A549 (cell line): ENCODE measurements around the gene AKR1E2. TPM values are rescaled to one million over a fixed set of nuclear protein-coding genes. Genes with fewer than 3 reads are reported as not detected.
A peak's percentile ranks its signal among the peaks of the same experiment; 100 is the strongest.

Experiments used
- ATAC-seq, 2 experiments: fragments of 200-7000 bp in 1 of 2; fragments of >200 bp in 1 of 2; cut with Nextera tagmentation in 1 of 2; cut with Tn5 transposase in 1 of 2; 3 replicates each; pipeline versions ENCODE4 v1.8.0 to v1.9.1; 2018 to 2020; ENCODE audit warnings: mild to moderate bottlenecking in 1 of 2, moderate library complexity in 1 of 2
- CTCF ChIA-PET: fragments of 300-600 bp; sonication (Branson Sonifier 250); formaldehyde crosslinking; extraction: SDS; loops from one replicate; lab custom pipeline; 2021; ENCODE audit warnings: antibody characterized with exemption, inconsistent platforms; lab: Yijun Ruan, JAX
- POLR2A ChIA-PET: fragments of 350-600 bp; formaldehyde crosslinking; extraction: SDS; loops from one replicate; lab custom pipeline; 2021; ENCODE audit warnings: antibody characterized with exemption, inconsistent platforms; lab: Yijun Ruan, JAX
- DNase-seq, 2 experiments: peaks; one replicate each; pipeline versions ENCODE4 v3.0.0 to v3.0.0-alpha.2; 2011 to 2016; ENCODE audit warnings: low read depth in 1 of 2, low spot score in 1 of 2
- FAIRE-seq: peaks from 2 replicates; lab custom pipeline; 2011; peaks lifted over from hg19 to GRCh38; lab: Jason Lieb, UNC
- H3K27ac ChIP-seq, 2 experiments: fragments of >200 bp; sonication (Bioruptor Twin); formaldehyde crosslinking; 3 replicates each; pipeline ENCODE4 v1.5.1; 2016 to 2017
- H3K4me1 ChIP-seq: fragments of >200 bp; sonication (Bioruptor Twin); formaldehyde crosslinking; 3 replicates; pipeline ENCODE4 v1.6.1; 2016
- H3K4me2 ChIP-seq: fragments of >200 bp; sonication (Bioruptor Twin); formaldehyde crosslinking; 3 replicates; pipeline ENCODE4 v1.6.1; 2016
- H3K4me3 ChIP-seq: fragments of >200 bp; sonication (Bioruptor Twin); formaldehyde crosslinking; 3 replicates; pipeline ENCODE4 v1.5.1; 2016
- H3K9me3 ChIP-seq: fragments of >200 bp; sonication (Bioruptor Twin); formaldehyde crosslinking; 3 replicates; pipeline ENCODE4 v1.6.1; 2016
- CBX2 ChIP-seq: fragments of 200-600 bp; sonication (generic); IDR thresholded peaks from 2 replicates; pipeline ENCODE4 v1.6.1; 2016; ENCODE audit warnings: low read depth, mild to moderate bottlenecking, borderline replicate concordance
- CBX8 ChIP-seq: fragments of 200-600 bp; sonication (generic); IDR thresholded peaks from 2 replicates; pipeline ENCODE4 v1.6.1; 2016
- CHD2 ChIP-seq: fragments of 150-350 bp; IDR thresholded peaks from 2 replicates; pipeline ENCODE4 v1.6.1; 2014; ENCODE audit warnings: low read length; ENCODE audit not compliant: partially characterized antibody
- CHD4 ChIP-seq: fragments of 200-600 bp; sonication (generic); IDR thresholded peaks from 2 replicates; pipeline ENCODE4 v1.6.1; 2016; ENCODE audit warnings: antibody characterized with exemption, mild to moderate bottlenecking, borderline replicate concordance
- CTCF ChIP-seq: fragments of >200 bp; sonication (Bioruptor Twin); formaldehyde crosslinking; IDR thresholded peaks from 3 replicates; pipeline ENCODE4 v1.5.1; 2016
- EHF ChIP-seq: fragments of 250-450 bp; sonication (Bioruptor Pico); IDR thresholded peaks from 2 replicates; pipeline ENCODE4 v1.5.0; 2020; ENCODE audit warnings: mild to moderate bottlenecking
- EHMT2 ChIP-seq: fragments of 200-600 bp; sonication (generic); IDR thresholded peaks from 2 replicates; pipeline ENCODE4 v1.6.1; 2016; ENCODE audit warnings: antibody characterized with exemption, low read depth, mild to moderate bottlenecking, moderate library complexity
- GATA3 ChIP-seq: IDR thresholded peaks from 2 replicates; pipeline ENCODE4 v1.6.1; 2012; ENCODE audit warnings: borderline replicate concordance
- HDAC2 ChIP-seq: fragments of 200-600 bp; sonication (generic); IDR thresholded peaks from 2 replicates; pipeline ENCODE4 v1.6.1; 2016
- HES2 ChIP-seq: fragments of >200 bp; sonication (Bioruptor Twin); formaldehyde crosslinking; IDR thresholded peaks from 2 replicates; pipeline ENCODE4 v1.6.1; 2016
- HOXB13 ChIP-seq: fragments of 250-450 bp; sonication (Bioruptor Pico); IDR thresholded peaks from 2 replicates; pipeline ENCODE4 v1.5.0; 2020; ENCODE audit warnings: low read depth, mild to moderate bottlenecking, moderate library complexity
- JUN ChIP-seq, 2 experiments: fragments of >200 bp; sonication (Bioruptor Twin); formaldehyde crosslinking; IDR thresholded peaks; 2 replicates in 1 of 2; 3 replicates in 1 of 2; pipeline ENCODE4 v1.6.1; 2016 to 2017
- KDM5A ChIP-seq: fragments of 200-600 bp; sonication (generic); IDR thresholded peaks from 2 replicates; pipeline ENCODE4 v1.6.1; 2016; ENCODE audit warnings: antibody characterized with exemption, mild to moderate bottlenecking
- MAFK ChIP-seq: fragments of 450-650 bp; IDR thresholded peaks from 2 replicates; pipeline ENCODE4 v1.6.1; 2014; ENCODE audit not compliant: partially characterized antibody
- MAZ ChIP-seq: fragments of 150-350 bp; IDR thresholded peaks from 2 replicates; pipeline ENCODE4 v1.6.1; 2014; ENCODE audit warnings: antibody characterized with exemption, low read depth, low read length, borderline replicate concordance
- NFE2L2 ChIP-seq: fragments of 150-350 bp; conservative IDR thresholded peaks from 2 replicates; pipeline ENCODE4 v1.6.1; 2014; ENCODE audit warnings: low read length
- NR3C1 ChIP-seq: fragments of >200 bp; sonication (Bioruptor Twin); formaldehyde crosslinking; IDR thresholded peaks from 3 replicates; pipeline ENCODE4 v1.6.1; 2017
- POLR2AphosphoS2 ChIP-seq: conservative IDR thresholded peaks from 2 replicates; pipeline ENCODE4 v1.6.1; 2012; ENCODE audit warnings: low read length, improper control_type of control experiment, inconsistent platforms
- RFX5 ChIP-seq: fragments of 450-650 bp; IDR thresholded peaks from 2 replicates; pipeline ENCODE4 v1.7.1; 2014; ENCODE audit warnings: antibody characterized with exemption, mild to moderate bottlenecking, moderate library complexity
- RNF2 ChIP-seq: fragments of 200-600 bp; sonication (generic); IDR thresholded peaks from 2 replicates; pipeline ENCODE4 v1.6.1; 2016; ENCODE audit warnings: low read depth, mild to moderate bottlenecking, antibody characterized with exemption, moderate library complexity, borderline replicate concordance
- SMC3 ChIP-seq: fragments of >200 bp; sonication (Bioruptor Twin); formaldehyde crosslinking; IDR thresholded peaks from 3 replicates; pipeline ENCODE4 v1.6.1; 2018; ENCODE audit warnings: inconsistent platforms
- SREBF2 ChIP-seq: fragments of 450-650 bp; IDR thresholded peaks from 2 replicates; pipeline ENCODE4 v1.6.1; 2014; ENCODE audit warnings: mild to moderate bottlenecking, moderate library complexity
- ZC3H11A ChIP-seq: fragments of 450-650 bp; IDR thresholded peaks from 2 replicates; pipeline ENCODE4 v1.6.1; 2014; ENCODE audit warnings: antibody characterized with exemption, mild to moderate bottlenecking
- ZFP36 ChIP-seq: fragments of 450-650 bp; IDR thresholded peaks from 2 replicates; pipeline ENCODE4 v1.6.1; 2014; ENCODE audit warnings: borderline replicate concordance; ENCODE audit not compliant: partially characterized antibody
- ZNF302 ChIP-seq: fragments of 250-450 bp; sonication (Bioruptor Pico); IDR thresholded peaks from 2 replicates; pipeline ENCODE4 v1.9.0; 2021; ENCODE audit warnings: inconsistent platforms, mild to moderate bottlenecking, moderate library complexity
- WGBS: methylation state at CpG from one replicate; pipeline ENCODE4 v1.1.6; 2017; ENCODE audit errors: missing lambda C conversion rate; 5-methylcytosine and 5-hydroxymethylcytosine counted together
- polyA plus RNA-seq, 4 experiments: library from polyadenylated mRNA; depleted of rRNA in 3 of 4; stranded (reverse); fragments of >200 nt; fragmentation: RNase III in 1 of 4; extraction: RNeasy Plus Mini Kit Qiagen cat#74134 plus additional on column Dnase treatment in 1 of 4; gene quantifications; 2 replicates in 3 of 4; 3 replicates in 1 of 4; pipeline ENCODE4 v1.2.3, GENCODE V29; 2011 to 2017
- TF ChIP-seq, protein P1 (sequence below): fragments of 250-450 bp; sonication (Bioruptor Pico); IDR thresholded peaks from 2 replicates; pipeline ENCODE4 v1.5.0; 2021; ENCODE audit warnings: mild to moderate bottlenecking, moderate library complexity, borderline replicate concordance

Gene AKR1E2
- polyA plus RNA-seq, 2 of the 4 experiments (the other 2 are of a cell fraction): 11.2 to 17.5 TPM

DNA sequence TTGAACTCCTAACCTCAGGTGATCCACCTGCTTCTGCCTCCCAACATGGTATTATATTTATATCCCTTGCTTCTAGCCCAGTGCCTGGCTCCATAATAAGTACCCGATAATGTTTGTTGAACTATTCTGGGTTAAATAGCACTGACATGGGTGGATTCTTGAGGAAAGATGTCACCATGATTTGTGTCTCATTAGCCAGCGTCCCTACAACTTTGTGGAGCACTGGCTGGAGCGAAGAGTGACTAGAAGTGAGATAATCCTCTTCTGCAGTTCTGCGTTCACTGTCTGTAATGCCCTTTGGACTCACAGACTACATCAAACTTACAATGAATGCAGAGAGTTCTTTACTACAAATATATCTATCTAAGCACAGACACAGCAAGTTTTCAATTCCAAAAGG is 16.9 kb upstream of the AKR1E2 start:
- ChIA-PET POLR2A (no interaction called here), CTCF (interaction anchor here (1.0 kb wide), 1 partner anchor 18 kb away, joined by 3 read pairs; no protein-coding TSS in a partner anchor)
- no peak for TF ChIP-seq NFE2L2
- TF ChIP-seq CTCF: no peak
- no peak for TF ChIP-seq CHD4
- TF ChIP-seq ZC3H11A: no peak
- no peaks in the 10 kb centered on the region for H3K9me3 ChIP-seq
- H3K27ac ChIP-seq: peak overlapping the region; percentile 51 to 83
- no peak overlapping the region for H3K4me2 ChIP-seq
- H3K4me1 ChIP-seq: peaks cover 47% of the 10 kb centered on the region
- WGBS: 63% methylated on average over 4 of the region's 4 CpGs
- H3K4me3 ChIP-seq: no peak overlapping the region
- DNase-seq (no peak), FAIRE-seq (no peak), ATAC-seq (no peak)

DNA sequence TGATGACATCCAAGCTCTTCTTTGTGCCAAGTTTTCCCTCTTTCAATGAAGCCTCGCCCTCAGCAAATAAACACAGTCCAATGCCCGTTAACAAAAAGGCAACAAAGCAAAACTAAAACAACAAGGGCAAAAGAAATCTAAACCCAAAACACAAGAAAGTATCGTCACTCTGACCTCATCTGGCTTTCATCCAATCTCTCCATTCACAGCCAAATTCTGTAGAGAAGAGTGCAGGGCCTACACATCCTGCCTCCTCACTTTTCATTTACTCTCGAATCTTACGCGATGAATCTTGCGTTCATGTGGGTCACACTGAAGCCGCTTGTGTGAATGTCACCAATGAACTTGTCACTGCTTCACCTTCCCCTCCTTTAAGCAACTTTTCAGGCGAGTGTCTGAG is 15.9 kb upstream of the AKR1E2 start:
- 69% methylated on average over 9 of the region's 9 CpGs for WGBS
- FAIRE-seq (no peak), ATAC-seq (no peak)
- Histone ChIP-seq H3K4me1 (peaks cover 56% of the 10 kb centered on the region), H3K4me3 (no peak overlapping the region), H3K9me3 (no peaks in the 10 kb centered on the region)
- ChIA-PET POLR2A (no interaction called here), CTCF (interaction anchor here (0.9 to 1.2 kb wide), 2 partner anchors 43 to 623 kb away, joined by 3 read pairs; no protein-coding TSS in a partner anchor)
- TF ChIP-seq ZFP36 (no peak), MAZ (no peak), SMC3 (no peak), CHD2 (no peak), NR3C1 (no peak), MAFK (no peak), JUN (IDR thresholded peaks at IDR 0.05) (no peak), EHMT2 (no peak), ZNF302 (CRISPR knock-in tag) (no peak), CBX8 (no peak), EHF (CRISPR knock-in tag) (no peak), CBX2 (no peak), RFX5 (no peak), KDM5A (no peak), POLR2AphosphoS2 (no peak)
- TF ChIP-seq, protein P1, sequence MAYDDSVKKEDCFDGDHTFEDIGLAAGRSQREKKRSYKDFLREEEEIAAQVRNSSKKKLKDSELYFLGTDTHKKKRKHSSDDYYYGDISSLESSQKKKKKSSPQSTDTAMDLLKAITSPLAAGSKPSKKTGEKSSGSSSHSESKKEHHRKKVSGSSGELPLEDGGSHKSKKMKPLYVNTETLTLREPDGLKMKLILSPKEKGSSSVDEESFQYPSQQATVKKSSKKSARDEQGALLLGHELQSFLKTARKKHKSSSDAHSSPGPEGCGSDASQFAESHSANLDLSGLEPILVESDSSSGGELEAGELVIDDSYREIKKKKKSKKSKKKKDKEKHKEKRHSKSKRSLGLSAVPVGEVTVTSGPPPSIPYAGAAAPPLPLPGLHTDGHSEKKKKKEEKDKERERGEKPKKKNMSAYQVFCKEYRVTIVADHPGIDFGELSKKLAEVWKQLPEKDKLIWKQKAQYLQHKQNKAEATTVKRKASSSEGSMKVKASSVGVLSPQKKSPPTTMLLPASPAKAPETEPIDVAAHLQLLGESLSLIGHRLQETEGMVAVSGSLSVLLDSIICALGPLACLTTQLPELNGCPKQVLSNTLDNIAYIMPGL (CRISPR knock-in tag): no peak
- TF ChIP-seq, all 56 proteins: peak for 0
- Histone ChIP-seq H3K4me2 (no peak overlapping the region), H3K27ac (peak overlapping the region; percentile 79 to 83; a peak in 4 of 6 replicates)
- no peak for DNase-seq

DNA sequence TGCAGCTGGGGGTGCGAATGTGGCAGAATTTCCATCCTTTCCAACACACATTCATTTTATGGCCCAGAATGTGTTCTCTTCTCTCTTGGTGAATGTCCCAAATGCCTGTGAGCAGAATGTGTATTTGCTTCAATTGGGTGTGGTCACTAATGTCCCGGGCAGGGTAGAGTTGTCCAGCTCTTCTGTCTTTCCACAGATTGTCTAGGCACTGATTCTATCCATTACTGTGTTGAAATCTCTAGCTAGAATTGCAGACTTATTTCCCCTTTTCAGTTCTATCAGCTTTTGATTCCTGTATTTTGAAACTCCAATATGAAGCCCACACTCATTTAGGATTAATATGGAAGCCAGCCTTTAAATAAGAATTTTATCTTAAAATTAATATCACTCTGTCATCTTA is 14.0 kb upstream of the AKR1E2 start:
- Histone ChIP-seq H3K27ac (peak overlapping the region; percentile 79 to 83), H3K4me2 (peak overlapping the region; percentile 70), H3K9me3 (no peaks in the 10 kb centered on the region), H3K4me1 (peaks cover 60% of the 10 kb centered on the region), H3K4me3 (no peak overlapping the region)
- FAIRE-seq (no peak), DNase-seq (no peak), ATAC-seq (no peak)
- ChIA-PET POLR2A (no interaction called here), CTCF (interaction anchor here (1.0 to 5.1 kb wide), 3 partner anchors 38 to 135 kb away, joined by 3 to 77 read pairs (median 4); no protein-coding TSS in a partner anchor)
- TF ChIP-seq SREBF2 (no peak), CBX2 (no peak), HOXB13 (CRISPR knock-in tag) (no peak), EHF (CRISPR knock-in tag) (no peak), HDAC2 (no peak), CHD2 (no peak), GATA3 (no peak), HES2 (no peak), POLR2AphosphoS2 (no peak), RNF2 (no peak), CTCF (no peak), EHMT2 (no peak)
- 55% methylated on average over 2 of the region's 2 CpGs for WGBS
